Neural cell (in vitro differentiated cells): ENCODE results near the gene METTL8. TPM values are rescaled to one million over a fixed set of nuclear protein-coding genes. Genes with fewer than 3 reads are reported as not detected.

Source experiments
- H2AFZ ChIP-seq: fragments of 200-600, 300-800 bp; sonication (generic), shearing (Covaris generic); 2 replicates; pipeline ENCODE4 v1.6.0; 2014; ENCODE audit warnings: low read depth, mild to moderate bottlenecking, antibody characterized with exemption, low read length, moderate library complexity
- H3F3A ChIP-seq: fragments of 200-600 bp; shearing (Covaris generic); 2 replicates; pipeline ENCODE4 v1.6.1; 2016; ENCODE audit warnings: mild to moderate bottlenecking, moderate library complexity, mixed read lengths, antibody characterized with exemption, low read length; ENCODE audit not compliant: insufficient read depth, poor library complexity, severe bottlenecking
- H3K27ac ChIP-seq: fragments of 200-600, 300-800 bp; sonication (generic), shearing (Covaris generic); 2 replicates; pipeline ENCODE4 v1.5.1; 2014; ENCODE audit warnings: mild to moderate bottlenecking, low read length, moderate library complexity
- H3K27me3 ChIP-seq: fragments of 300-800, 200-600 bp; sonication (generic), shearing (Covaris generic); 2 replicates; pipeline ENCODE4 v1.6.0; 2014; ENCODE audit warnings: mild to moderate bottlenecking, low read depth, low read length, moderate library complexity; ENCODE audit not compliant: insufficient read depth
- H3K36me3 ChIP-seq: fragments of 300-800, 200-600 bp; sonication (generic), shearing (Covaris generic); 2 replicates; pipeline ENCODE4 v1.5.1; 2014; ENCODE audit warnings: mild to moderate bottlenecking, antibody characterized with exemption, low read length, moderate library complexity; ENCODE audit not compliant: insufficient read depth
- H3K4me2 ChIP-seq: fragments of 300-800, 200-600 bp; sonication (generic), shearing (Covaris generic); 2 replicates; pipeline ENCODE4 v1.6.0; 2014; ENCODE audit warnings: mild to moderate bottlenecking, low read length
- H3K4me3 ChIP-seq: fragments of 300-800, 200-600 bp; sonication (generic), shearing (Covaris generic); 2 replicates; pipeline ENCODE4 v1.5.1; 2014; ENCODE audit warnings: mild to moderate bottlenecking, low read length, moderate library complexity
- H3K79me2 ChIP-seq: fragments of 200-600 bp; shearing (Covaris generic); replicated peaks from 2 replicates; pipeline ENCODE4 v1.6.0; 2014; ENCODE audit warnings: mild to moderate bottlenecking, low read length, moderate library complexity; ENCODE audit not compliant: insufficient read depth
- H3K9ac ChIP-seq: fragments of 300-800, 200-600 bp; sonication (generic), shearing (Covaris generic); 2 replicates; pipeline ENCODE4 v1.6.1; 2016; ENCODE audit warnings: mild to moderate bottlenecking, low read length, mixed read lengths
- H3K9me2 ChIP-seq: fragments of 200-600 bp; shearing (Covaris generic); 2 replicates; pipeline ENCODE4 v1.6.1; 2016; ENCODE audit warnings: mild to moderate bottlenecking, low read length, mixed read lengths; ENCODE audit not compliant: insufficient read depth
- H3K9me3 ChIP-seq: fragments of 200-600, 300-800 bp; sonication (generic), shearing (Covaris generic); 2 replicates; pipeline ENCODE4 v1.6.1; 2016; ENCODE audit warnings: mild to moderate bottlenecking, mixed run types, low read length, moderate library complexity, mixed read lengths
- H4K20me1 ChIP-seq: fragments of 200-600 bp; shearing (Covaris generic); 2 replicates; pipeline ENCODE4 v1.6.1; 2016; ENCODE audit warnings: mild to moderate bottlenecking, mixed run types; ENCODE audit not compliant: insufficient read depth
- CTCF ChIP-seq: fragments of 450-650 bp; IDR thresholded peaks from 2 replicates; pipeline ENCODE4 v1.5.1; 2014; ENCODE audit warnings: antibody characterized with exemption, mild to moderate bottlenecking, moderate library complexity; ENCODE audit not compliant: poor library complexity, severe bottlenecking
- EP300 ChIP-seq: fragments of 450-650 bp; conservative IDR thresholded peaks from 2 replicates; pipeline ENCODE4 v1.6.1; 2014; ENCODE audit warnings: antibody characterized with exemption, mild to moderate bottlenecking, moderate library complexity; ENCODE audit not compliant: poor library complexity, severe bottlenecking
- EZH2 ChIP-seq: fragments of 200-600, 300-800 bp; shearing (Covaris generic), sonication (generic); IDR thresholded peaks from 2 replicates; pipeline ENCODE4 v1.6.1; 2014; ENCODE audit warnings: antibody characterized with exemption, low read length, borderline replicate concordance, mild to moderate bottlenecking; ENCODE audit not compliant: insufficient read depth, poor library complexity, severe bottlenecking
- MXI1 ChIP-seq: fragments of 450-650 bp; conservative IDR thresholded peaks from 2 replicates; pipeline ENCODE4 v1.6.1; 2014; ENCODE audit warnings: antibody characterized with exemption, mild to moderate bottlenecking; ENCODE audit not compliant: poor library complexity, severe bottlenecking
- POLR2AphosphoS5 ChIP-seq: IDR thresholded peaks from 2 replicates; pipeline ENCODE4 v1.6.1; 2012
- RAD21 ChIP-seq: fragments of 450-650 bp; conservative IDR thresholded peaks from 2 replicates; pipeline ENCODE4 v1.6.1; 2014; ENCODE audit warnings: antibody characterized with exemption, mild to moderate bottlenecking, moderate library complexity
- REST ChIP-seq: IDR thresholded peaks from 2 replicates; pipeline ENCODE4 v1.6.1; 2012; ENCODE audit warnings: borderline replicate concordance
- SMC3 ChIP-seq: fragments of 450-650 bp; conservative IDR thresholded peaks from 2 replicates; pipeline ENCODE4 v1.6.1; 2014; ENCODE audit warnings: antibody characterized with exemption, mild to moderate bottlenecking, moderate library complexity; ENCODE audit not compliant: poor library complexity
- TAF1 ChIP-seq: IDR thresholded peaks from 2 replicates; pipeline ENCODE4 v1.6.1; 2012; ENCODE audit warnings: low read depth
- polyA plus RNA-seq: library from polyadenylated mRNA; depleted of rRNA; stranded (reverse); fragments of >200 nt; gene quantifications from 2 replicates; pipeline ENCODE4 v1.2.3, GENCODE V29; 2014

The METTL8 gene
- polyA plus RNA-seq, 1 donor from 2014 or later, result 13.7 TPM

- Histone ChIP-seq H3K27me3 (no peaks in the 10 kb centered on the region), H3K9ac (no peak overlapping the region), H3K79me2 (no peaks in the 10 kb centered on the region), H3K9me2 (no peaks in the 10 kb centered on the region), H3K4me3 (no peak overlapping the region), H3F3A (no peaks in the 10 kb centered on the region), H3K36me3 (no peaks in the 10 kb centered on the region), H4K20me1 (no peaks in the 10 kb centered on the region), H3K27ac (no peak overlapping the region), H3K4me2 (no peak overlapping the region), H3K9me3 (no peaks in the 10 kb centered on the region), H2AFZ (no peak overlapping the region)
- no peak for TF ChIP-seq TAF1
- no peak for TF ChIP-seq EP300
- TF ChIP-seq EZH2, result no peak
- TF ChIP-seq SMC3, result no peak
Observed at GRCh38 chr2:171310889-171311288, 122.9 kb downstream of the METTL8 start.

GRCh38 chr2:171309455-171310286 lies 124.1 kb downstream of the METTL8 start:
- no peaks in the 10 kb centered on the region for H3K9me2 ChIP-seq
- H3K4me2 ChIP-seq, result no peak overlapping the region
- H3K9me3 ChIP-seq, result no peaks in the 10 kb centered on the region
- no peaks in the 10 kb centered on the region for H3K27me3 ChIP-seq
- H3F3A ChIP-seq, result no peaks in the 10 kb centered on the region
- no peak for TF ChIP-seq EP300
- TF ChIP-seq REST, result no peak
- no peak for TF ChIP-seq CTCF
- no peak for TF ChIP-seq EZH2
- TF ChIP-seq MXI1, result no peak
- no peak for TF ChIP-seq SMC3
- no peak for TF ChIP-seq RAD21
- no peak for TF ChIP-seq POLR2AphosphoS5
- no peak for TF ChIP-seq TAF1
- H2AFZ ChIP-seq, result no peak overlapping the region
- H3K4me3 ChIP-seq, result no peak overlapping the region
- H3K9ac ChIP-seq, result no peak overlapping the region
- H4K20me1 ChIP-seq, result no peaks in the 10 kb centered on the region
- H3K36me3 ChIP-seq, result no peaks in the 10 kb centered on the region
- no peaks in the 10 kb centered on the region for H3K79me2 ChIP-seq
- H3K27ac ChIP-seq, result no peak overlapping the region
